Esophagus squamous epithelium (tissue), 5 donors: Measurements from ENCODE around the gene ICAM3. TPM values are rescaled to one million over a fixed set of nuclear protein-coding genes. Genes with fewer than 3 reads are reported as not detected.
"Not testable (repeated sequence)": the region's sequence is repeated elsewhere in the genome, so short reads cannot be mapped to it uniquely, and the experiment has no call there.

ENCODE experiments used
- DNase-seq: peaks from one replicate; lab custom pipeline; 2025; lab: John Stamatoyannopoulos, UW
- H3K27ac ChIP-seq, 4 donors: fragments of 200-600 bp; sonication (generic); one replicate each; pipeline ENCODE4 v1.5.1; 2016 to 2019; ENCODE audit warnings: mild to moderate bottlenecking in 1 of 4
- H3K27me3 ChIP-seq, 4 donors: fragments of 200-600 bp; sonication (generic); 1 replicate in 3 of 4; 2 replicates in 1 of 4; pipeline versions ENCODE4 v1.5.1 to v1.6.0; 2017 to 2021; ENCODE audit warnings: antibody characterized with exemption in 1 of 4
- H3K36me3 ChIP-seq, 3 donors: fragments of 200-600 bp; sonication (generic); one replicate each; pipeline ENCODE4 v1.5.1; 2016 to 2019
- H3K4me1 ChIP-seq, 3 donors: fragments of 200-600 bp; sonication (generic); one replicate each; pipeline ENCODE4 v1.5.1; 2017 to 2019
- H3K4me3 ChIP-seq, 4 donors: fragments of 200-600 bp; sonication (generic); 1 replicate in 3 of 4; 2 replicates in 1 of 4; pipeline ENCODE4 v1.5.1; 2016 to 2019; ENCODE audit warnings: mild to moderate bottlenecking in 2 of 4, moderate library complexity in 1 of 4
- H3K9me3 ChIP-seq, 3 donors: fragments of 200-600 bp; sonication (generic); one replicate each; pipeline ENCODE4 v1.5.1; 2016 to 2019
- POLR2A ChIP-seq, 4 donors: fragments of 450-650 bp; IDR thresholded peaks; one replicate each; pipeline ENCODE4 v1.6.1; 2017; ENCODE audit warnings: antibody characterized with exemption in 4 of 4, mild to moderate bottlenecking in 4 of 4, moderate library complexity in 3 of 4
- WGBS, 2 donors: methylation state at CpG; one replicate each; pipeline ENCODE4 v1.1.5; 2018; 5-methylcytosine and 5-hydroxymethylcytosine counted together
- intact Hi-C: fragments of 100-400 bp; cut with DNase I; formaldehyde crosslinking; loops from one replicate; pipeline ENCODE4 v1.15.0; 2022
- total RNA-seq, 4 donors: library from RNA; depleted of rRNA; stranded (reverse); fragments of >200 nt; gene quantifications; one replicate each; pipeline ENCODE4 v1.1.0, GENCODE V29; 2016
- TF ChIP-seq, protein P1 (sequence below), 6 experiments: fragments of 450-650 bp in 4 of 6; fragments of 200-600 bp in 2 of 6; sonication (generic) in 2 of 6; IDR thresholded peaks; one replicate each; pipeline ENCODE4 v1.5.1; 2016 to 2019; ENCODE audit warnings: antibody characterized with exemption in 6 of 6, mild to moderate bottlenecking in 4 of 6, moderate library complexity in 4 of 6
- donor health status: DM: yes; HTN: yes; CAD: no.

The ICAM3 gene
- total RNA-seq, 4 donors from 2014 or later: 4.3 to 22.7 (median 8.0) TPM

DNA sequence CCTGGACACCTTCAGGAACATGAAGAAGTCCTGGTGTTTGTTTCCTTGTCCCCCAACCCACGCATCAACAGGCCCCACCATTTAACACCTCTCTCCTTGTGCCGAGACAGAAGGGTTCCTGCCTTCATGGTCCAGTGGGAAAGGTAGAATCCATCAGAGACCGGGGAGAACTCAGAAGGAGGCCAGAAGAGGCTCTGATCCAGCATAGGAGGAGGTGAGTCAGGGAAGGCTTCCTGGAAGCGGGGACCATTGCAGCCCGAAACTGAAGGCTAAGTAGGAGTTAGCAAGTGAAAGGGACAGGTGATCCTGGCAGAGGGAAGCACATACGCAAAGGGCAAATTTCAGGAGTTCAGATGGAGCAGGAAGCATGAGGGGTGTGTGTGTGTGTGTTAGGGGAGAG is 484 bp downstream of the ICAM3 start:
- TF ChIP-seq, protein P1, sequence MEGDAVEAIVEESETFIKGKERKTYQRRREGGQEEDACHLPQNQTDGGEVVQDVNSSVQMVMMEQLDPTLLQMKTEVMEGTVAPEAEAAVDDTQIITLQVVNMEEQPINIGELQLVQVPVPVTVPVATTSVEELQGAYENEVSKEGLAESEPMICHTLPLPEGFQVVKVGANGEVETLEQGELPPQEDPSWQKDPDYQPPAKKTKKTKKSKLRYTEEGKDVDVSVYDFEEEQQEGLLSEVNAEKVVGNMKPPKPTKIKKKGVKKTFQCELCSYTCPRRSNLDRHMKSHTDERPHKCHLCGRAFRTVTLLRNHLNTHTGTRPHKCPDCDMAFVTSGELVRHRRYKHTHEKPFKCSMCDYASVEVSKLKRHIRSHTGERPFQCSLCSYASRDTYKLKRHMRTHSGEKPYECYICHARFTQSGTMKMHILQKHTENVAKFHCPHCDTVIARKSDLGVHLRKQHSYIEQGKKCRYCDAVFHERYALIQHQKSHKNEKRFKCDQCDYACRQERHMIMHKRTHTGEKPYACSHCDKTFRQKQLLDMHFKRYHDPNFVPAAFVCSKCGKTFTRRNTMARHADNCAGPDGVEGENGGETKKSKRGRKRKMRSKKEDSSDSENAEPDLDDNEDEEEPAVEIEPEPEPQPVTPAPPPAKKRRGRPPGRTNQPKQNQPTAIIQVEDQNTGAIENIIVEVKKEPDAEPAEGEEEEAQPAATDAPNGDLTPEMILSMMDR (IDR thresholded peaks at IDR 0.05): no peak
- intact Hi-C loops: no loop called here
- H3K9me3 ChIP-seq: no peaks in the 10 kb centered on the region
- peak overlapping the region in 2 of 4 donors; percentile 39 to 46 for H3K27ac ChIP-seq
- peaks cover 2 to 16% (median 6%) of the 10 kb centered on the region in 3 donors for H3K4me1 ChIP-seq
- peak overlapping the region in 3 of 4 donors; percentile 2 to 53 (median 33) for H3K4me3 ChIP-seq
- no peaks in the 10 kb centered on the region for H3K27me3 ChIP-seq
- no peak for DNase-seq
- 66 to 84% methylated on average over 3 to 4 of the region's 6 CpGs for WGBS, 2 donors
- H3K36me3 ChIP-seq: no peaks in the 10 kb centered on the region

DNA sequence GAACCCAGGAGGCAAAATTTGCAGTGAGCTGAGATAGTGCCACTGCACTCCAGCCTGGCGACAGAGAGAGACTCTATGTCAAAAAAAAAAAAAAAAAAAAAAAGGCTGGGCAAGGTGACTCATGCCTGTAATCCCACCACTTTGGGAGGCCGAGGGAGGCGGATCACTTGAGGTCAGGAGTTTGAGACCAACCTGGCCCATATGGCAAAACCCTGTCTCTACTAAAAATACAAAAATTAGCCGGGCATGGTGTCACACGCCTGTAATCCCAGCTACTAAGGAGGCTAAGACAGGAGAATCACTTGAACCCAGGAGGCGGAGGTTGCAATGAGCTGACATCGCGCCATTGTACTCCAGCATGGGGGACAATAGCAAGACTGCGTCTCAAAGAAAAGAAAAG is 2.7 kb downstream of the ICAM3 start:
- H3K36me3 ChIP-seq, DNase-seq, H3K27ac ChIP-seq, H3K4me3 ChIP-seq, H3K27me3 ChIP-seq, intact Hi-C loops, H3K9me3 ChIP-seq: not testable (repeated sequence)
- 84 to 85% methylated on average over 9 of the region's 9 CpGs for WGBS, 2 donors
- H3K4me1 ChIP-seq: peaks cover 14 to 33% (median 15%) of the 10 kb centered on the region in 3 donors

DNA sequence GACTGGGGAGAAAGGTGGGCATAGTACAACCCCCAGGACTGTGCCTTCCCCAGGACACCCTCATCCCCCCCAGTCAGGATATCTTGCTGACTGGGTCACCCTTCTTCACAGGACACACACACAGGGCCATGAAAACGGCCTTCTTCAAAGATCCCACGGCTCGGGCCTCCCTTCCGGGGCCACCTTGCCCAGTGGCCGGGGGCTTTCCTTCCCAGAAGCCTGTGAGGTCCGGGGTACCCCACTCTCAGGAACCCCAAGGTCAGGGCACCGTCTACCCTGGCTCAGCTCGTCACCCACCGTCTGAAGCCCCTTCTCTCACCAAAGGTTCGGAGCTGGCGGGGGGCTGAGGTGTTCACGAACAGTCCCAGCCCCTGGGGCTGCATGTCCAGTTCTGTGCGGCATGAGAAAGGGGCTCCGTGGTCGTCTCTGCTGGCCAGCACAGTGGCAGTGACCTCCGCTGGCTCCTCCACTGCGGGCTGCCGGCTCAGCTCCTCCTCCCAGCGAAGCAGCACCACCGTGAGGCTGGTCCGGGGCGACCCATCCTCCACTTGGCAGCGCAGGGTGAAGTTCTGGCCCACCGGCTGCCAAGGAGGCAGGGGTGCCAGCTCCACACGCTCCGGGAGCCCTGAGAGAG is 4.0 kb downstream of the ICAM3 start:
- Histone ChIP-seq H3K4me3 (peak overlapping the region; percentile 82 to 97 (median 87)), H3K27ac (peak overlapping the region in 3 of 4 donors; percentile 52 to 93 (median 91)), H3K27me3 (no peaks in the 10 kb centered on the region), H3K4me1 (peaks cover 14 to 36% (median 16%) of the 10 kb centered on the region in 3 donors), H3K9me3 (no peaks in the 10 kb centered on the region), H3K36me3 (peaks cover 0 to 3% (median 0%) of the 10 kb centered on the region in 3 donors)
- intact Hi-C loops: no loop called here
- no peak for DNase-seq
- TF ChIP-seq POLR2A (IDR thresholded peaks at IDR 0.05): no peak
- TF ChIP-seq, protein P1 (IDR thresholded peaks at IDR 0.05): no peak
- WGBS, 2 donors: 55 to 68% methylated on average over 6 to 7 of the region's 26 CpGs

DNA sequence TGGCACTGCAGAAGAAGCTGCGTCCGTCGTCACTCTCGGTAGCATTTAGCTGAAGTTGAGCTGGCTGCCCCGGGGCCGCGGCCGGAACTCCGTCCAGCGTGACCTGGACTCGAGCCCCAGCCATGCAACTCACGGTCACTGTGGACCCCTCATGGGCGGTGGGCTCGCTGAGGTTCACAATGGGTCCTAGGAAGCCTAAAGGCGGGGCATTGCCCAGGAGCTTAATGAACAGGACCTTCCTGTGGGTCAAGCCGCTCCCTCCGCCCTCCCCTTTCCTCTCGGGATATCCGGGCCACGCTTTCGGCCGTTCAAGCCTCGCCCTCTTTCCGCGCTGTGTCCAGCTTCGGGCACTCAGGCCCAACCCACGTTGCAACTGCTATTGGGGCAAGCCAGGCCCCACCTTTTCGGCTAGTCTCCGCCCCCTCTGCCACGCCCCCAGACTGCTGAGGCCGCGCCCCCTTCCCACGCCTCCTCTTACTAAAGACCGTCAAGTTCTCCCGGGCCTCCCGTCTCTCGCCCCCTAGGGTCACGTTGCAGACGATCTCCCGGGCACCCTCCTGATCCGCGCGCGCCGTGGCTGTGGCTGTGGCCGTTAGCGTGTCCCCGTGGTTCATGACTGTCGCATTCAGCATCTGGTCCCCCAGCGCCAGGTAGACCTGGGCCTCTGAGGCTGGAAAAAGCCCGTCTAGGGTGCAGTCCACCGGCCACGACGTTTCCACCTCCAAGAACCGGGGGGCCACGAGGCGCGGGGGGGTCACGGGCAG is 4.7 kb downstream of the ICAM3 start:
- TF ChIP-seq, protein P1 (IDR thresholded peaks at IDR 0.05): peak in 1 of 6 experiments; percentile 9
- TF ChIP-seq POLR2A (IDR thresholded peaks at IDR 0.05): peak in 2 of 4 donors; percentile 29 to 35
- Histone ChIP-seq H3K27ac (peak overlapping the region; percentile 81 to 93 (median 92)), H3K36me3 (peaks cover under 1 to 10% (median 5%) of the 10 kb centered on the region in 3 donors), H3K4me3 (peak overlapping the region; percentile 82 to 97 (median 87)), H3K4me1 (peaks cover 14 to 36% (median 16%) of the 10 kb centered on the region in 3 donors), H3K27me3 (no peaks in the 10 kb centered on the region), H3K9me3 (no peaks in the 10 kb centered on the region)
- 3 to 11% methylated on average over 11 to 21 of the region's 59 CpGs for WGBS, 2 donors
- peak; percentile 43 for DNase-seq
- intact Hi-C loops: no loop called here

DNA sequence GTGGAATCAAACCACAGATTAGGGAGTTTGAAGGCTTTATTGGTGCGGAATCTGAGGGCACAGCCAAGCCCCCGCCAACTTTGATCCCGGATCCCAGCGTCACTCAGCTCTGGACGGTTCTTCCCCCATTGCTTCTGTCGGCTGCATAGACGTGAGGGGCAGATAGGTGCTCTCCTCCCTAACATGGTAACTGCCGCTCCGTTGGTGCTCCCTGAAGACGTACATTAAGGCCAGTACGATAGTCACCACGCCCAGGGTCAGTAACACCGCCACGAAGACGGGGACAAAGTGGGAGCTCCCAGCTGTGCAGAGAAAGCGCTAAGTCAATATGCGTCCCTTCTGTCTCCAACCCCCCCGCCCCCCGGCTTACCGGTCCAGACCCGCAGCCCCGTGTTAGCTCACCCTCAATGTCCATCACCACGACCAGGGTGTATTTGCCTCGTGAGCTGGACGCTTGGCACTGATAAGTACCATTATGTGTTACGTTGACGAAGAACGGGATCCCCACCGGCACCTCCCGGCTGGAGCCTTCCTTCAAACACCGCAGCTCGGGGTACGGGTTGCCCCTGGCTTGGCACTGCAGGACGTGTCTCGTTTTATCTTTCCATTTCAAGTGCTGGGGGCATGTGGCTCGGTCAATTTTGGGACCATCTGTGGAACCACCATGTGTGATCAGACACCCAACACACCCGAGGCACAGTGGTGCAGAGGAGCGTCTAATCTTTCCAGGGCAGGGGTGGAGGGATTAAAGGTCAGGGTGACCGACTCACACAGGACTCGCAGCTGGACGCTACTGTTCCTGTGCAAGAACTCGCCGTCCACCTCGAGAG is 5.5 kb downstream of the ICAM3 start:
- H3K27ac ChIP-seq: peak overlapping the region; percentile 81 to 93 (median 92)
- no peaks in the 10 kb centered on the region for H3K27me3 ChIP-seq
- peak overlapping the region; percentile 82 to 97 (median 87) for H3K4me3 ChIP-seq
- TF ChIP-seq, protein P1 (IDR thresholded peaks at IDR 0.05): no peak
- TF ChIP-seq POLR2A (IDR thresholded peaks at IDR 0.05): no peak
- no peak for DNase-seq
- peaks cover 14 to 36% (median 16%) of the 10 kb centered on the region in 3 donors for H3K4me1 ChIP-seq
- intact Hi-C loops: no loop called here
- peaks cover 9 to 18% (median 13%) of the 10 kb centered on the region in 3 donors for H3K36me3 ChIP-seq
- 22 to 24% methylated on average over 14 to 25 of the region's 44 CpGs for WGBS, 2 donors
- no peaks in the 10 kb centered on the region for H3K9me3 ChIP-seq
